ENCODE measurements around the gene RPL10. TPM values are rescaled to one million over a fixed set of nuclear protein-coding genes. Genes with fewer than 3 reads are reported as not detected.

Gene RPL10
- total and polyA plus RNA-seq, 2 donors (not counting 3 experiments of a cell fraction or from before 2014, with no cell fraction given): 2,493 to 7,586 TPM

DNA sequence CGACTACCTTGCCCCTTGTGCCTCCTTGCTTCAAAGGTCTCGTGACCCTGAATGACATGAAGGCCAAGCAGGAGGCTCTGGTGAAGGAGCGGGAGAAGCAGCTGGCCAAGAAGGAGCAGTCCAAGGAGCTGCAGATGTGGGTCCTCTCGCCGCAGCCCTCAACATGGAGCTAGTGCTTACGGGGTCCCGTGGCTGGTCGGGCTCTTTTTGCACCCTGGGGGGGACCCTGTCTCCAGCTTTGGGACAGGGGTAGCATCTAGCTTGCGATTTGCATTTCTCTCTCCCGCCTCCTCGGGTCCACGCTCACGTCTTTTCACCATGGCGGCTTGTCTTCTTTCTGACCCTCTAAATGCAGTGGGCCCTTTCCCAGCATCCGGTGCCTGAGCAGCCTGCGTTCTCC is 47.6 kb downstream of the RPL10 start:
- H3K9me1 ChIP-seq (replicated peaks; ENCODE audit: control insufficient read depth, extremely low read depth, insufficient read depth, low read length): no peaks in the 10 kb centered on the region

More for the DNA sequence above, 47.6 kb downstream of the RPL10 start:
- H3K27me3 ChIP-seq (ENCODE audit: control insufficient read depth in 2 of 2, insufficient read depth in 2 of 2, low read length in 2 of 2): no peaks in the 10 kb centered on the region
- no peaks in the 10 kb centered on the region for H3K9me3 ChIP-seq (replicated peaks; ENCODE audit: control insufficient read depth, insufficient read depth, low read length)
- TF ChIP-seq MYC (IDR thresholded peaks at IDR 0.05; ENCODE audit: low read depth, low read length): no peak
- TF ChIP-seq POLR2AphosphoS5 (IDR thresholded peaks at IDR 0.05; ENCODE audit: insufficient read depth, low read depth, low read length): no peak
- no peak for TF ChIP-seq JUN (IDR thresholded peaks at IDR 0.05; ENCODE audit: borderline replicate concordance, insufficient read depth, insufficient read length, low read depth)
- no peak for TF ChIP-seq GATA2 (IDR thresholded peaks at IDR 0.05; ENCODE audit: insufficient read depth, insufficient read length, low read depth, low read length)
- TF ChIP-seq EZH2 (IDR thresholded peaks at IDR 0.05; ENCODE audit: borderline replicate concordance, low read depth, low read length, severe bottlenecking): no peak
- no peak for TF ChIP-seq POLR2A (IDR thresholded peaks at IDR 0.05; ENCODE audit: low read depth, low read length)
- no peak for TF ChIP-seq MAX (IDR thresholded peaks at IDR 0.05; ENCODE audit: insufficient read depth, insufficient read length)
- TF ChIP-seq, protein P1, sequence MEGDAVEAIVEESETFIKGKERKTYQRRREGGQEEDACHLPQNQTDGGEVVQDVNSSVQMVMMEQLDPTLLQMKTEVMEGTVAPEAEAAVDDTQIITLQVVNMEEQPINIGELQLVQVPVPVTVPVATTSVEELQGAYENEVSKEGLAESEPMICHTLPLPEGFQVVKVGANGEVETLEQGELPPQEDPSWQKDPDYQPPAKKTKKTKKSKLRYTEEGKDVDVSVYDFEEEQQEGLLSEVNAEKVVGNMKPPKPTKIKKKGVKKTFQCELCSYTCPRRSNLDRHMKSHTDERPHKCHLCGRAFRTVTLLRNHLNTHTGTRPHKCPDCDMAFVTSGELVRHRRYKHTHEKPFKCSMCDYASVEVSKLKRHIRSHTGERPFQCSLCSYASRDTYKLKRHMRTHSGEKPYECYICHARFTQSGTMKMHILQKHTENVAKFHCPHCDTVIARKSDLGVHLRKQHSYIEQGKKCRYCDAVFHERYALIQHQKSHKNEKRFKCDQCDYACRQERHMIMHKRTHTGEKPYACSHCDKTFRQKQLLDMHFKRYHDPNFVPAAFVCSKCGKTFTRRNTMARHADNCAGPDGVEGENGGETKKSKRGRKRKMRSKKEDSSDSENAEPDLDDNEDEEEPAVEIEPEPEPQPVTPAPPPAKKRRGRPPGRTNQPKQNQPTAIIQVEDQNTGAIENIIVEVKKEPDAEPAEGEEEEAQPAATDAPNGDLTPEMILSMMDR (IDR thresholded peaks at IDR 0.05; ENCODE audit: extremely low read depth in 1 of 2, insufficient read depth in 1 of 2, low read depth in 1 of 2, low read length in 2 of 2): no peak
- no peak for TF ChIP-seq FOS (IDR thresholded peaks at IDR 0.05; ENCODE audit: borderline replicate concordance, insufficient read depth, low read length)
- POLR2A ChIA-PET: interaction anchor here (0.8 kb wide), 1 partner anchor 13 kb away, joined by 3 read pairs; no protein-coding TSS in a partner anchor
- no peak overlapping the region for H3K27ac ChIP-seq (ENCODE audit: insufficient read depth, low read depth, low read length)
- FAIRE-seq: no peak
- H3K79me2 ChIP-seq (ENCODE audit: control insufficient read depth, insufficient read depth, low read length): peaks cover 29% of the 10 kb centered on the region
- H3K4me2 ChIP-seq (ENCODE audit: insufficient read depth, low read length): no peak overlapping the region
- H3K9ac ChIP-seq (replicated peaks; ENCODE audit: extremely low read depth, insufficient read depth, low read length): no peak overlapping the region
- H4K20me1 ChIP-seq (replicated peaks; ENCODE audit: control insufficient read depth, extremely low read depth, insufficient read depth, low read length): no peaks in the 10 kb centered on the region
- CTCF ChIA-PET: no interaction called here
- peaks cover 8% of the 10 kb centered on the region for H3K4me1 ChIP-seq (ENCODE audit: control insufficient read depth, extremely low read depth, insufficient read depth, low read length)
- no peak for DNase-seq (ENCODE audit: low read depth, low spot score)
- H3K4me3 ChIP-seq (replicated peaks in 1 of 3; ENCODE audit: insufficient read depth in 1 of 3, low read depth in 1 of 3, low read length in 3 of 3): no peak overlapping the region
- no TSS peak for BruUV-seq (replicated peaks)
- H3K36me3 ChIP-seq (ENCODE audit: control insufficient read depth in 2 of 2, extremely low read depth in 1 of 2, insufficient read depth in 2 of 2, low read length in 2 of 2): peaks cover under 1 to 46% of the 10 kb centered on the region in 2 experiments
- dilution Hi-C loops (cut with MboI; ENCODE audit: extremely low pct_ligation_motif_present, low sequenced_read_pairs) (no loop called here), intact Hi-C loops (cut with micrococcal nuclease) (no loop called here)
- no peak overlapping the region for H2AFZ ChIP-seq (ENCODE audit: low read depth, low read length)

Measured in endothelial cell of umbilical vein (primary cell).